Inflammatory macrophage (primary cell): ENCODE measurements around the gene POLR3GL.

Source experiments
- DNase-seq, 2 donors: peaks; one replicate each; pipeline ENCODE4 v3.0.0-alpha.2; 2020 to 2022

The POLR3GL gene

GRCh38 chr1:145992958-145993617 lies 28.6 kb downstream of the POLR3GL start:
- peak in 1 of 2 donors; percentile 19 for DNase-seq

GRCh38 chr1:145993618-145994390 lies 29.3 kb downstream of the POLR3GL start:
- peak in 1 of 2 donors; percentile 27 for DNase-seq

GRCh38 chr1:145994391-145995120 lies 30.1 kb downstream of the POLR3GL start:
- peak; percentile 49 to 57 for DNase-seq

GRCh38 chr1:145995148-145995881 lies 30.8 kb downstream of the POLR3GL start:
- DNase-seq: peak in 1 of 2 donors; percentile 56

GRCh38 chr1:145995964-145996432 lies 31.5 kb downstream of the POLR3GL start:
- DNase-seq: no peak

GRCh38 chr1:145996433-145997015 lies 32.0 kb downstream of the POLR3GL start, which contains the start of gene TXNIP:
Gene TXNIP, minus strand, starts transcription at chr1:145996579. Its CDS starts 313 bp downstream, at chr1:145996266.
- DNase-seq: peak; percentile 98

GRCh38 chr1:145997016-145997717 lies 32.7 kb downstream of the POLR3GL start:
- DNase-seq: peak in 1 of 2 donors; percentile 25

GRCh38 chr1:145997718-145998023 lies 33.2 kb downstream of the POLR3GL start:
- no peak for DNase-seq

- DNase-seq: peak; percentile 69 to 74
Measured at GRCh38 chr1:145999321-146000024, 35.0 kb downstream of the POLR3GL start.

GRCh38 chr1:146001709-146002108 lies 37.2 kb downstream of the POLR3GL start:
- peak; percentile 23 to 51 for DNase-seq

- DNase-seq: no peak
Measured at GRCh38 chr1:146007489-146008133, 43.1 kb downstream of the POLR3GL start.

- DNase-seq: no peak
Measured at GRCh38 chr1:146010126-146010738, 45.7 kb downstream of the POLR3GL start.

- DNase-seq: peak; percentile 70 to 86
Measured at GRCh38 chr1:146012703-146013558, 48.4 kb downstream of the POLR3GL start.

- peak; percentile 59 to 74 for DNase-seq
Measured at GRCh38 chr1:146013559-146013922, 49.1 kb downstream of the POLR3GL start.

- no peak for DNase-seq
Measured at GRCh38 chr1:146016891-146017290, 52.4 kb downstream of the POLR3GL start.

- DNase-seq: no peak
Measured at GRCh38 chr1:146019231-146020057, 55.0 kb downstream of the POLR3GL start.

- DNase-seq: no peak
Measured at GRCh38 chr1:146020058-146021049, 55.9 kb downstream of the POLR3GL start.
